Activated CD4-positive, alpha-beta memory T cell treated with anti-CD3 and anti-CD28 coated beads, Interleukin-2, amount 10 ng/mL, durations not matched to agents 7 days and 5 days (primary cell): ENCODE data around the gene ZNF618. TPM values are rescaled to one million over a fixed set of nuclear protein-coding genes. Genes with fewer than 3 reads are reported as not detected.
A peak's percentile ranks its signal among the peaks of the same experiment; 100 is the strongest.

Experiments
- CTCF ChIA-PET: fragments of 350-600 bp; sonication (Branson Sonifier 250); formaldehyde crosslinking; loops from one replicate; lab custom pipeline; 2021; ENCODE audit warnings: antibody characterized with exemption, inconsistent platforms; lab: Charles Lee
- POLR2A ChIA-PET: fragments of 350-600 bp; sonication (Branson Sonifier 250); formaldehyde crosslinking; loops from one replicate; lab custom pipeline; 2021; ENCODE audit warnings: antibody characterized with exemption; lab: Charles Lee
- DNase-seq: peaks from one replicate; pipeline ENCODE4 v3.0.0-alpha.2; 2020
- H3K27ac Mint-ChIP-seq: one replicate; pipeline ENCODE4 v1.8.0; 2021; ENCODE audit warnings: mild to moderate bottlenecking, mixed read lengths
- H3K27me3 Mint-ChIP-seq: one replicate; pipeline ENCODE4 v1.8.0; 2021; ENCODE audit warnings: mixed read lengths
- H3K36me3 Mint-ChIP-seq: one replicate; pipeline ENCODE4 v1.8.0; 2021; ENCODE audit warnings: low read depth, mixed read lengths
- H3K4me1 Mint-ChIP-seq: one replicate; pipeline ENCODE4 v1.8.0; 2021; ENCODE audit warnings: mixed read lengths
- H3K4me3 Mint-ChIP-seq: one replicate; pipeline ENCODE4 v1.8.0; 2021; ENCODE audit warnings: mild to moderate bottlenecking, mixed read lengths
- H3K9me3 Mint-ChIP-seq: one replicate; pipeline ENCODE4 v1.8.0; 2021; ENCODE audit warnings: mixed read lengths
- total RNA-seq, 2 experiments: library from RNA; stranded (reverse); gene quantifications; one replicate each; pipeline ENCODE4 v1.2.3, GENCODE V29; 2021

Gene ZNF618
- total RNA-seq, 2 experiments from 2014 or later, result 0.15 to 0.25 TPM

DNA sequence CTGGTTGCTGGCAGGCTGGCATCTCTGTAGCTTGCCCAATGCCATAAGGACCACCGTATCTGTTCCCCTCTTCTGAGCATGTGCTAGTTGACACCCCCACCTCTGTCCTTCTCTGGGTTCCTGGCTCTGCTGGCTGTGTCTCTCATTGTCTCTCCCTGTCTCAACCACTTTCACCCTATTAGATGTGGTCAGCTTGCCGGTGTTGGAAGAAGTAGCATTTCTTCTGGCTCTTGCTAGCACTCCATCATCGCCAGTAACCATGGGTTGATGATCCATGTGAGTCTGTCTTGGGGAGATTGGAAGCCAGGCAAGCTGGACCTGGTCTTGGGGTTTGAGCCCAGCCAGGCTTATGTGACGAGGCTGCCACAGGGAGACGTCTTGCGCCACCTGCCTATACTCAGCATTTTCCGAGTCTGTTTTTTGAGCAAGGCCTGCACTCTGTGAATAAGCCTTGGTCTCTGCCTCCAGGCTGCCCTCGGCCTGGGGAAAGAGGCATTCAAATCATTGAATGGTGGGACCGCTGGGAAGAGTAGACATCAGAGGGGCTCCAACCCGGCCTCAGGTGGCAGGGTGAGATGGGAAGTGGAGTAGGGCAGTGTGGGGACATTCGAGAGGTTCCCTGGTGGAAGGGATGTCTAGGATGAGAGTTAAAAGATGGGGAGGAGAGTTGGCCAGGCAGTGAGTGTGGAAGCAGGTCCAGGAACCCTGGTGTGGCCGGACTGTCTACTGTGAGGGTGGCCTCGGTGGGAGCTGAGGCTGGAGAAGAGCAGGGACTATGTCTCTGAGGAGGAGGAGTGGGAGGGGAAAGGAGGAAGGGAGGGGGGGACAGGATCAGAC, 74.3 kb downstream of the ZNF618 start:
- POLR2A ChIA-PET, result no interaction called here
- DNase-seq, result no peak
- H3K4me3 Mint-ChIP-seq, result no peak overlapping the region
- no peaks in the 10 kb centered on the region for H3K27me3 Mint-ChIP-seq
- H3K36me3 Mint-ChIP-seq, result no peaks in the 10 kb centered on the region
- CTCF ChIA-PET, result no interaction called here
- no peaks in the 10 kb centered on the region for H3K4me1 Mint-ChIP-seq
- no peak overlapping the region for H3K27ac Mint-ChIP-seq
- no peaks in the 10 kb centered on the region for H3K9me3 Mint-ChIP-seq

DNA sequence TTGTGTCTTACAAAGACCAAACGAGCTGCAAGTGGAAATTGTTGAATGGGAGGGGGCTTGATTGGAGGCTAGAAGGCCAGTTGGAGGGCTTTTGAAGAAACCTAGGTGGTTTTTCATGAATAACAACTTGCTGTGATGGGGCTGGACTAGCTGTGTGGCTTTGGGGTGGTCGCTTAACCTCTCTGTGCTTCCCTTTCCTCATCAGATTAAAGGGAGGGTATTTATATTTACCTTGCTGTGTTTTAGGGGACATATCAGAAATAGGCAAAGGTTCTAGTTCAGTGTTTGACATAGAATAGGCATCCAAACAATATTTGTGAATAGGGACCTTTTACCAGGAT, 74.9 kb downstream of the ZNF618 start:
- Mint-ChIP-seq H3K27ac (no peak overlapping the region), H3K4me1 (no peaks in the 10 kb centered on the region), H3K9me3 (no peaks in the 10 kb centered on the region), H3K36me3 (no peaks in the 10 kb centered on the region), H3K27me3 (no peaks in the 10 kb centered on the region), H3K4me3 (no peak overlapping the region)
- ChIA-PET POLR2A (no interaction called here), CTCF (no interaction called here)
- no peak for DNase-seq

DNA sequence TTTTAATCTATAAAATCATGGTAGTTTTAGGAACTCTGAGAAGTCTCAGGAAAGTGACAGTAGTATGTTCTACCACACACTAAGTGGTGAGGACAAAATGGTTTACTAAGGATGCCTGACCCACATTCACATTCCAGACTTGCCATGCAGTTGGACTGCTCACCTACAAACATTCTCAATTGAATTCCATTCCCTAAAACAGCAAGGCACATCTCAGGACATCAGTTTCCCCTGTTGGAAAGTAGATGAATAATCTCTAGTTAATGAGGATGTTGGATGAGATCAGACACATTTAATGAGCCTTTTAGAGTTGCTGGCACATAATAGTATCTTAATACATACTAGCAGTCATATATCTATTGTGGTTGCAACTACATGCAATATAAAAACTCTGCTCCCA, 76.6 kb downstream of the ZNF618 start:
- no peak for DNase-seq
- Mint-ChIP-seq H3K9me3 (no peaks in the 10 kb centered on the region), H3K4me3 (no peak overlapping the region), H3K27me3 (no peaks in the 10 kb centered on the region), H3K4me1 (no peaks in the 10 kb centered on the region), H3K27ac (no peak overlapping the region), H3K36me3 (no peaks in the 10 kb centered on the region)
- CTCF ChIA-PET, result no interaction called here
- POLR2A ChIA-PET, result no interaction called here

DNA sequence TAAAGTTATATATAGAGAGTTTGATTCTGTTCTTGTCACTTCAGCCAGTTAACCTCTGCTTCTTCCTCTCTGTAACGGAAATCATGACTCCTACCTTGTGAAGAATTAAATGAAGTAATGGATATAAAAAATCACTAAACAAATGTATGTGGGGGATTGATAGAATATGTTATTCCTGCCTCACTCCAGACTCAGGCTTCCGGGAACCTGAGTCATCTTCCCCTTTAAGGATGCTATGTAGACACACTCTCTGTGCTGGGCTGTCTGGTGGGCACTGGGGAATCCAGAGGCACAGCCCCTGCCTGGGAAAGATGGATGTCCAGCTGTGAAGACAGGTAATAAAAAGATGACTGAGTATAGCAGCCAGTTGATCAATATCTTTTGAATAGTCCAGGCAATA, 77.4 kb downstream of the ZNF618 start:
- no peaks in the 10 kb centered on the region for H3K4me1 Mint-ChIP-seq
- H3K9me3 Mint-ChIP-seq, result no peaks in the 10 kb centered on the region
- POLR2A ChIA-PET, result no interaction called here
- CTCF ChIA-PET, result no interaction called here
- DNase-seq, result no peak
- no peaks in the 10 kb centered on the region for H3K36me3 Mint-ChIP-seq
- no peaks in the 10 kb centered on the region for H3K27me3 Mint-ChIP-seq
- H3K4me3 Mint-ChIP-seq, result no peak overlapping the region
- H3K27ac Mint-ChIP-seq, result no peak overlapping the region

DNA sequence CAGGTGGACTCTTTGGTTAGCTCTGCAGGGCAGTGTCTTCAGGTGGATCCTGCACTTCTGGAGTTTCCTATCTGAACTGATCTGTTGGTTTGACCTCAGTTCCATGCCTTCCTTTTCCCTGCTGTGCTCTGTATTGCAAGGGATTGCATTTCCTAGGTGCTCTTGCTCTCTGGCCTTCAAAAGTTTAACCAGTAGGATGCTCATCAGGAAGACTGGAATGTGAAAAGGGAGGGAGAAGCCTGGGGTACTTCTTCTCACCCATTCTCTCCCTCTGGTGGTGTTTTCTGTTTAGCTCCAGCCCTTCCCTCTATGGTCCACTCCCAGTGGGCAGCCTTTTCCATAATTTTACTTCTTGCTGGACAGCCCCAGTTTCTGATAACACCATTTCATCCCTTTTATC, 78.5 kb downstream of the ZNF618 start:
- ChIA-PET CTCF (interaction anchor here (1.2 kb wide), 1 partner anchor 9 kb away, joined by 3 read pairs; no protein-coding TSS in a partner anchor), POLR2A (no interaction called here)
- no peak overlapping the region for H3K27ac Mint-ChIP-seq
- no peaks in the 10 kb centered on the region for H3K4me1 Mint-ChIP-seq
- H3K9me3 Mint-ChIP-seq, result no peaks in the 10 kb centered on the region
- H3K27me3 Mint-ChIP-seq, result no peaks in the 10 kb centered on the region
- no peaks in the 10 kb centered on the region for H3K36me3 Mint-ChIP-seq
- no peak for DNase-seq
- H3K4me3 Mint-ChIP-seq, result no peak overlapping the region

DNA sequence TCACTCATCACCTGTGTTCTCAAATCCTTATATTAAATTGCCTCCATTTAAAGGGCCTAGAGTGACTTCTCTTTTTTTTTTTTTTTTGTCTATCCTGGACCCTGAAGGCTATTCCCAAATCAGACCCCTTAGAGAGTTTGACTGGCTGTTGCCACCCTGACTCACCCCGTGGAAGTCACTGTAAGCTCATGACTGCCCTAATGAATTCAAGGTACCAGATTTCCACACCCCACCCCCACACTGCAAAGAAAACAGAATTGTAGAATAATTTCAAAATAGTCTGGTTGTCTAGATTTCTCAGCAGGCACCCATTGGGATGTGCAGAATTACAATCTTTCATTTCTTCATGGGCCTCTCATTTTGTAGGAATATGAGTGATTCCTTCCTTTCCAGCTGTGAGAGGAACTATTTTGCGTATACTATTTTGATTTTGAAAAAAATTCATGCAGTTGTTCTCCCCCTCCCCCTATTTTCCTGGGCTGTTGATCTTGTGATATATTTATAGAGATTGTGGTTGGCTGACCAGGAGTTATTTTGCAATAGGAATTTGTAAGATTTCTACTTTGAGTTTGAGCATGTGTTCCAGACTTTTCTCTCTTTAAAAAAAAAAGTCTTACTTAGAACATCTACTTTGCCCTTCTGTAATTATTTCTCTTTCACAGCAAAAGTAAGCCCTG, 79.1 kb downstream of the ZNF618 start:
- ChIA-PET POLR2A (no interaction called here), CTCF (interaction anchor here (1.2 kb wide), 1 partner anchor 8 kb away, joined by 3 read pairs; no protein-coding TSS in a partner anchor)
- Mint-ChIP-seq H3K27ac (no peak overlapping the region), H3K4me1 (no peaks in the 10 kb centered on the region), H3K9me3 (no peaks in the 10 kb centered on the region), H3K4me3 (no peak overlapping the region), H3K36me3 (no peaks in the 10 kb centered on the region), H3K27me3 (no peaks in the 10 kb centered on the region)
- DNase-seq, result no peak

DNA sequence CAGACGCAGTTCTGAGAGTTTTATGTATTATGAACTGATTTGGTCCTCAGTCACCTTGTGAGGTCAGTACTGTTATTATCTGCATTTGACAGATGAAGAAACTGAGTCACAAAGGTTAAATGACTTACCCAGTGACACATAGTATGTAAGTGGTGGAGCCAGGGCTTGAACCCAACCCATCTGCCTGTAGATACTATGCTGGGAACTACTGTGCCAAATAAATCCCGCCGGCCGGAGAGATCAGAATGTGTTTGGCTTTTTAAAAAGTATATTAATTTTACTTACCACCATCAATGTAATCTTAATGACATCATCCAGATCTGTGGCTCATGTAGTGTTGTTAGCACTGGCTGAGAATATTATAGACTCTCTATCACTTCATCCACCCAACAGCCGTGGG, 80.8 kb downstream of the ZNF618 start:
- ChIA-PET POLR2A (no interaction called here), CTCF (no interaction called here)
- H3K36me3 Mint-ChIP-seq, result no peaks in the 10 kb centered on the region
- H3K4me1 Mint-ChIP-seq, result no peaks in the 10 kb centered on the region
- no peak overlapping the region for H3K27ac Mint-ChIP-seq
- H3K4me3 Mint-ChIP-seq, result no peak overlapping the region
- DNase-seq, result no peak
- H3K9me3 Mint-ChIP-seq, result no peaks in the 10 kb centered on the region
- no peaks in the 10 kb centered on the region for H3K27me3 Mint-ChIP-seq

DNA sequence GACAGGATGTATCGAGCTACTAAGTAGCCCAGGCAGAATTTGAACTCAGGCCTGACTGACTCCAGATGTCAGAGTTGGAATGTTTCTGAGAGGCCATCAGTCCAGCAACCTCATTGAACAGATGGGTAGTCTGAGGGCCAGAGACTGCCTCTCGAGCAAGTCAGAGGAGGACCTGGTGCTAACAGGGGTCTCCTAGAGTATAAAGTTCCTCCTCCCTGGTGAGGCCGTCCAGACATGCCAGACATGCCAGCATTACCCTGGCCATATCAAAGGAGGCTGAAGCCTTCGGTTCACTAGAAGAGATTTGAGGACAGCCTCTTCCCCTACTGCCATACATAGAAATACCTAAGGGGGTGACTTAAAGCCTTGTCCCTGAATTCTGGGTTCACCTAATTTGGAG, 81.2 kb downstream of the ZNF618 start:
- H3K4me1 Mint-ChIP-seq, result no peaks in the 10 kb centered on the region
- ChIA-PET POLR2A (no interaction called here), CTCF (no interaction called here)
- H3K4me3 Mint-ChIP-seq, result no peak overlapping the region
- H3K27me3 Mint-ChIP-seq, result no peaks in the 10 kb centered on the region
- H3K36me3 Mint-ChIP-seq, result no peaks in the 10 kb centered on the region
- no peaks in the 10 kb centered on the region for H3K9me3 Mint-ChIP-seq
- DNase-seq, result no peak
- no peak overlapping the region for H3K27ac Mint-ChIP-seq

DNA sequence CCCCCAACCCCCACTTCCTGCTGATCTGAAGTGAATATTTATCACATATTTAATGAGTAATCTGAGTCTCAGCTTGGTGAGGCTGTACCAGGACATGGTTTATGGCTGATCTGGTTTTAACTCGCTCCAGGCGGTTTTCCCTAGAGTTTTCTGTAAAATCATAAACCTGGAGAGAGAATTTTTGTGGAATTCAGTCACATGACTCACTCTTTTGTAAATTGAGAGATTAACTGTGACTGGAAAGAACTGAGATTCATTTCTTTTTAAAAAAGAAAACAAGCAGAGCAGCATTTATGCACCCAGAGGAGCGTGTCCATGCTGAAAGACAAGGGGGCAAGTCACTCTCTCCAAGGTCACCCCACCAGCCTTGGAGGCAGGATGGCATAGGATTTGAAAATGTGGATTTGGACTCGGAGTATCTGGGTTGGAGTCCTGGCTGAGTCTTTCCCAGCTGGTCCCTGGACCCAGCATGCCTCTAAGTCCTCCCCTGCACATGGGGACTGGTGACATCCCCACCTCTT, 81.8 kb downstream of the ZNF618 start:
- Mint-ChIP-seq H3K36me3 (no peaks in the 10 kb centered on the region), H3K9me3 (no peaks in the 10 kb centered on the region), H3K4me3 (no peak overlapping the region), H3K4me1 (no peaks in the 10 kb centered on the region), H3K27ac (no peak overlapping the region), H3K27me3 (no peaks in the 10 kb centered on the region)
- ChIA-PET POLR2A (no interaction called here), CTCF (no interaction called here)
- DNase-seq, result no peak

DNA sequence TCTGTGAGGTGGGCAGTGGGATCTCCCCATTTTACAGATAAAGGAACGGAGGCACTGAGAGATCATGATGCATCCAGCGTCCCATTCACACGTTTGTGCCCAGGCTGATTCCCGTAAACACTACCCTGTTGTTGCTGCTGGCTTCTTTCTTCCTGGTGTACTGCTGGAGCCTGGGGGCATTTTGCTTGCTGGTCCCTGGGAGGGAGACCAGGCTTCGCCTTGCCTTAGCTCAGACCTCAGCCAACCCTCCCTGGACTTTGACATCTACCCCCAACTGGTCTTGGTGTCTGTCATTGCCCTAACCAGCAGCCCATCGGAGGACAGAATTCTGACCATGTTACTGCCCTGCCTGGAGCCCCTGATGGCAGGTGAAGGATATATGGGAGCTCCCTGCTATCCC, 82.4 kb downstream of the ZNF618 start:
- no peaks in the 10 kb centered on the region for H3K27me3 Mint-ChIP-seq
- CTCF ChIA-PET, result no interaction called here
- no peaks in the 10 kb centered on the region for H3K36me3 Mint-ChIP-seq
- H3K4me3 Mint-ChIP-seq, result no peak overlapping the region
- DNase-seq, result no peak
- H3K9me3 Mint-ChIP-seq, result no peaks in the 10 kb centered on the region
- H3K27ac Mint-ChIP-seq, result no peak overlapping the region
- POLR2A ChIA-PET, result no interaction called here
- H3K4me1 Mint-ChIP-seq, result no peaks in the 10 kb centered on the region

DNA sequence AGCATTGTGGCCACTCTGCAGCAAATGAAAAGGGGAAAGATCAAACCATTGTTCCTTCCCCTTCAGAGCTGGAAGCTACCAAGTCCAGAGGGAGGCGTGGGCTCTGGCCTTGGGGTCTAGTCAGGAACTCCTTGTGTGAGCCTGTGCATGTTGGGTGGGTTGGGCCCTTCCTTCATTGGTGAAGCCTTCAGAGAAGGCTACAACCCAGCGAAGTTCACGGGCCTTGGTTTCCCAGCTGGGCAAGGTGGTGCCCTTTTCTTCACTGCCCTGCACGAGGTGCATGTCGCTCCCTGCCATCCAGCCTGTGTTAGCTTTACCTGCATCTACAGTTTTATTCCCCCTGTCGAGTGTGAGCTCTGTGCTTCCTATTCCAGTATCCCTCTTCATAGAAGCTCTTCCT, 84.7 kb downstream of the ZNF618 start:
- POLR2A ChIA-PET, result no interaction called here
- Mint-ChIP-seq H3K4me1 (no peaks in the 10 kb centered on the region), H3K4me3 (no peak overlapping the region), H3K36me3 (no peaks in the 10 kb centered on the region), H3K9me3 (no peaks in the 10 kb centered on the region), H3K27me3 (no peaks in the 10 kb centered on the region), H3K27ac (no peak overlapping the region)
- CTCF ChIA-PET, result no interaction called here
- no peak for DNase-seq

DNA sequence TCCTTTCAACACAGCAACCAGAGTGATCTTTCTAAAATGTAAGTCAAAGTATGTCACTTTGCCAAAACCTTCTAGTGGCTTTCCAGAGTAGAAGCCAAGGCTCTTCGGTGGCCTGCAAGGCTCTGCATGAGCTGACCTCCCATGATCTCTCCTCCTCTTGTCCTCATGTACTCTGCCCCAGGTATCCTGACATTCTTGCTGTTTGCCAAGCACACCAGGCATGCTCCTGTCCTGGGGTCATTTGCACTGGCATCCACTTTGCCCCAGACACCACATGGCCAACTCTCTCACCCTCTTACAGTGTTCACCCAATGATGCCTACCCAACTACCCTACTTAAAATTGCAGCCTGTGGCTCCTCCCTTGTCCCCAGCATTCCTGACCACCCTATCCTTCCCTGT, 86.3 kb downstream of the ZNF618 start:
- no peak for DNase-seq
- Mint-ChIP-seq H3K27me3 (peaks cover 1% of the 10 kb centered on the region), H3K4me1 (no peaks in the 10 kb centered on the region), H3K4me3 (no peak overlapping the region), H3K27ac (no peak overlapping the region), H3K9me3 (no peaks in the 10 kb centered on the region), H3K36me3 (no peaks in the 10 kb centered on the region)
- POLR2A ChIA-PET, result no interaction called here
- CTCF ChIA-PET, result interaction anchor here (0.5 to 1.2 kb wide), 3 partner anchors 13 to 272 kb away, joined by 3 to 8 read pairs (median 3); no protein-coding TSS in a partner anchor

DNA sequence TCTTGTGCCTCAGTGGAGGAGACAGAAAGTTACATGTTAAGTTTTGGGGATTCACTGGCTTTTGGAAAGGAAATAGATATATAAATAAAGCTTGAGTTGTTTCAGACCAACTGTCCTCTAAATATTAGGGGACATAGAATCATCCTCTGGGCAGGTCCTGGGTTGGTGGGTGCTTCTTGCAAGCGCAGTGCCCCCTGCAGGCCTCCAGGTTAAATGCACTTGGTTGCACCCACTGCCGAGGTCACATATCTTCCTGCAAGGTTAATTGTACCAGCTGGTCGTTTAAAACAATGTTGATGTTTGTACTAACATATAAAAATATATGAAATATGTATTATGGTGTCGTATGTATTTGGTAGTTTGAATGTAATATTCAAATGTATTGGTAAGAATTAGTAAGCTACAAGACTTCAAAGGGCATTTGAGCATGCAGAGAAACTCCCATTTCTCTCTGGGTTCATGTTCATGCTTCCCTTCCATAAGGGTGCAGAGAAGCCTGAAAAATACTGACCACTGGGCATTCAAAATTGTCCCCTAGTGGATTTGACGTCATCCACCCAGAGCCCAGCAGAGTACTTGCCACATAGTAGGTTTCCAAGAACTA, 87.0 kb downstream of the ZNF618 start:
- peak; percentile 46 for DNase-seq
- CTCF ChIA-PET, result interaction anchor here (0.5 to 1.2 kb wide), 8 partner anchors 9 to 271 kb away, joined by 3 to 8 read pairs (median 4); no protein-coding TSS in a partner anchor

More for the DNA sequence above, 87.0 kb downstream of the ZNF618 start:
- H3K4me3 Mint-ChIP-seq, result no peak overlapping the region
- H3K4me1 Mint-ChIP-seq, result no peaks in the 10 kb centered on the region
- peaks cover 3% of the 10 kb centered on the region for H3K27me3 Mint-ChIP-seq
- H3K36me3 Mint-ChIP-seq, result no peaks in the 10 kb centered on the region
- POLR2A ChIA-PET, result no interaction called here
- no peak overlapping the region for H3K27ac Mint-ChIP-seq
- no peaks in the 10 kb centered on the region for H3K9me3 Mint-ChIP-seq
